ENCODE data around the gene PSD. TPM values are rescaled to one million over a fixed set of nuclear protein-coding genes. Genes with fewer than 3 reads are reported as not detected.

Gene PSD
- total RNA-seq, 1 experiment from 2014 or later = 3.4 TPM

DNA sequence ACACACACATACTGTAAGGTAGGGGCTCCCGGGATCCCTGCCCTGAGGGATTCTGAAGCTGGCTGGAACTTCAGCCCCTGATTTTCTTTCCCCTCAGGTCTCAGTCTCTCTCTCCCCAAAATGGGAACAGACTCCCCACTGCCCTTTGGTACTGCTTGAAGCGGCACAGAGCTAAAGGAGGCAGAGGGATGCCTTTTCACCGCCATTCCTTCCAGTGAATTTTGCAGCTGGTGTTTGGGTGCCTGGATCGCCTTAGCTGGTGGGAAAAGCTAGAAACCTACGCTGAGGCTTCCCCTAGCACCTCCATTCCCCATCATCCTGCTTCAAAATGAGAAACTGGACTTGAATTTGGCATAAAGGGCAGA, 16.5 kb upstream of the PSD start:
- no peaks in the 10 kb centered on the region for H4K20me1 ChIP-seq (ENCODE audit: control insufficient read depth, insufficient read depth, insufficient read length)
- Mint-ChIP-seq H3K27ac (peak overlapping the region in 1 of 3 experiments; percentile 67; a peak in 1 of 7 replicates), H3K36me3 (ENCODE audit: insufficient read depth in 1 of 3, low read depth in 3 of 3) (0 out of 7 replicates have a peak, but pooled peaks cover 0 to 1% (median 0%) of the 10 kb centered on the region in 3 experiments), H3K4me3 (peak overlapping the region; percentile 35 to 78; a peak in 4 of 5 replicates), H3K4me1 (peaks cover 16 to 34% of the 10 kb centered on the region in 2 experiments), H3K9me3 (no peaks in the 10 kb centered on the region; a peak in 1 of 5 replicates), H3K27me3 (ENCODE audit: low read depth) (peaks cover 64% of the 10 kb centered on the region)
- no peak overlapping the region for H2AK5ac ChIP-seq (ENCODE audit: insufficient read length, low read length)
- H2BK12ac ChIP-seq (ENCODE audit: insufficient read length, low read depth, low read length) = no peak overlapping the region
- no peak overlapping the region for H2BK120ac ChIP-seq (ENCODE audit: low read depth, low read length, poor library complexity, severe bottlenecking)
- no peaks in the 10 kb centered on the region for H3K79me1 ChIP-seq (ENCODE audit: insufficient read depth, low read depth, low read length, poor library complexity, severe bottlenecking)
- H3K23me2 ChIP-seq (ENCODE audit: insufficient read length, low read depth, low read length, poor library complexity, severe bottlenecking) = peaks cover 9% of the 10 kb centered on the region
- H3K23ac ChIP-seq (ENCODE audit: insufficient read length, low read depth, low read length) = no peak overlapping the region
- H3K79me2 ChIP-seq (ENCODE audit: insufficient read depth, low read length) = no peaks in the 10 kb centered on the region
- no CpG with 5 or more reads among the region's 5 CpGs for WGBS (ENCODE audit: extremely low coverage, insufficient read length, low lambda C conversion rate)
- no peak overlapping the region for H4K91ac ChIP-seq (ENCODE audit: insufficient read length, low read depth, low read length)
- H3T11ph ChIP-seq (ENCODE audit: low read length) = no peak overlapping the region
- no peak overlapping the region for H3K4ac ChIP-seq (ENCODE audit: low read depth, low read length)
- no peak overlapping the region for H2AFZ ChIP-seq (ENCODE audit: low read length)
- H3K4me1 ChIP-seq (ENCODE audit: insufficient read depth, low read length) = peaks cover 5% of the 10 kb centered on the region; the same call in 1 of the 2 replicates
- H3K27ac ChIP-seq (ENCODE audit: insufficient read length, low read depth, low read length) = no peak overlapping the region
- no peak overlapping the region for H2BK15ac ChIP-seq (ENCODE audit: low read depth, low read length)
- H4K8ac ChIP-seq (replicated peaks; ENCODE audit: insufficient read length, low read depth, low read length) = no peak overlapping the region
- H3K56ac ChIP-seq (ENCODE audit: insufficient read length, low read depth, low read length) = no peak overlapping the region
- no peak overlapping the region for H2BK5ac ChIP-seq (ENCODE audit: insufficient read length, low read length)
- no peak overlapping the region for H3K14ac ChIP-seq (ENCODE audit: insufficient read depth, low read length)
- no peak for DNase-seq
- H4K5ac ChIP-seq (ENCODE audit: insufficient read length, low read depth, low read length) = no peak overlapping the region
- H3K9me3 ChIP-seq (ENCODE audit: control insufficient read depth, low read depth, low read length) = no peaks in the 10 kb centered on the region
- H3K18ac ChIP-seq (ENCODE audit: insufficient read length, low read depth, low read length) = no peak overlapping the region
- no peak overlapping the region for H2BK20ac ChIP-seq (ENCODE audit: low read depth, low read length, poor library complexity, severe bottlenecking)
- H3K27me3 ChIP-seq (ENCODE audit: insufficient read depth, low read length) = peaks cover 29% of the 10 kb centered on the region; the same call in 1 of the 2 replicates
- no peak overlapping the region for H3K9ac ChIP-seq (ENCODE audit: extremely low read depth, insufficient read length, low read length)
- H3K4me2 ChIP-seq (ENCODE audit: insufficient read depth, insufficient read length, low read length) = peak overlapping the region; percentile 28
- TF ChIP-seq, protein P1, sequence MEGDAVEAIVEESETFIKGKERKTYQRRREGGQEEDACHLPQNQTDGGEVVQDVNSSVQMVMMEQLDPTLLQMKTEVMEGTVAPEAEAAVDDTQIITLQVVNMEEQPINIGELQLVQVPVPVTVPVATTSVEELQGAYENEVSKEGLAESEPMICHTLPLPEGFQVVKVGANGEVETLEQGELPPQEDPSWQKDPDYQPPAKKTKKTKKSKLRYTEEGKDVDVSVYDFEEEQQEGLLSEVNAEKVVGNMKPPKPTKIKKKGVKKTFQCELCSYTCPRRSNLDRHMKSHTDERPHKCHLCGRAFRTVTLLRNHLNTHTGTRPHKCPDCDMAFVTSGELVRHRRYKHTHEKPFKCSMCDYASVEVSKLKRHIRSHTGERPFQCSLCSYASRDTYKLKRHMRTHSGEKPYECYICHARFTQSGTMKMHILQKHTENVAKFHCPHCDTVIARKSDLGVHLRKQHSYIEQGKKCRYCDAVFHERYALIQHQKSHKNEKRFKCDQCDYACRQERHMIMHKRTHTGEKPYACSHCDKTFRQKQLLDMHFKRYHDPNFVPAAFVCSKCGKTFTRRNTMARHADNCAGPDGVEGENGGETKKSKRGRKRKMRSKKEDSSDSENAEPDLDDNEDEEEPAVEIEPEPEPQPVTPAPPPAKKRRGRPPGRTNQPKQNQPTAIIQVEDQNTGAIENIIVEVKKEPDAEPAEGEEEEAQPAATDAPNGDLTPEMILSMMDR (conservative IDR thresholded peaks at IDR 0.05) = no peak

Measured in H9 (cell line).